ENCODE data around the gene ATP6V0E1. TPM values are rescaled to one million over a fixed set of nuclear protein-coding genes. Genes with fewer than 3 reads are reported as not detected.

ATP6V0E1 gene
- total and polyA plus RNA-seq, 4 donors, result 113 to 502 (median 353) TPM

- Histone ChIP-seq H3K36me3 (ENCODE audit: control insufficient read depth in 4 of 4, insufficient read depth in 4 of 4, low read length in 4 of 4) (peaks cover 0 to 27% (median 15%) of the 10 kb centered on the region in 4 donors), H3K27me3 (ENCODE audit: control insufficient read depth in 3 of 3, insufficient read depth in 3 of 3, low read length in 2 of 3) (no peaks in the 10 kb centered on the region), H3K4me1 (ENCODE audit: control insufficient read depth in 5 of 5, insufficient read depth in 5 of 5, low read length in 5 of 5) (no peaks in the 10 kb centered on the region), H3K4me3 (no peak overlapping the region), H3K9ac (ENCODE audit: insufficient read depth in 1 of 2, low read length in 2 of 2) (no peak overlapping the region), H3K27ac (ENCODE audit: low read depth in 1 of 2, low read length in 1 of 2) (no peak overlapping the region), H3K9me3 (ENCODE audit: control insufficient read depth in 4 of 4, insufficient read depth in 3 of 4, low read length in 3 of 4) (no peaks in the 10 kb centered on the region)
- DNase-seq (no peak), ATAC-seq (ENCODE audit: insufficient read depth, low FRiP score) (no peak)
- TF ChIP-seq CTCF (IDR thresholded peaks at IDR 0.05; ENCODE audit: control extremely low read depth, extremely low read depth), result no peak
- WGBS, 2 donors, result 86 to 93% methylated on average over 3 of the region's 3 CpGs
These were observed 34.1 kb upstream of the ATP6V0E1 start for GRCh38 chr5:172949426-172949825.

- Histone ChIP-seq H3K4me1 (ENCODE audit: control insufficient read depth in 5 of 5, insufficient read depth in 5 of 5, low read length in 5 of 5) (no peaks in the 10 kb centered on the region), H3K4me3 (no peak overlapping the region), H3K27me3 (ENCODE audit: control insufficient read depth in 3 of 3, insufficient read depth in 3 of 3, low read length in 2 of 3) (no peaks in the 10 kb centered on the region), H3K9ac (ENCODE audit: insufficient read depth in 1 of 2, low read length in 2 of 2) (no peak overlapping the region), H3K36me3 (ENCODE audit: control insufficient read depth in 4 of 4, insufficient read depth in 4 of 4, low read length in 4 of 4) (peaks cover 0 to 24% (median 15%) of the 10 kb centered on the region in 4 donors), H3K9me3 (ENCODE audit: control insufficient read depth in 4 of 4, insufficient read depth in 3 of 4, low read length in 3 of 4) (no peaks in the 10 kb centered on the region), H3K27ac (ENCODE audit: low read depth in 1 of 2, low read length in 1 of 2) (no peak overlapping the region)
- DNase-seq (no peak), ATAC-seq (ENCODE audit: insufficient read depth, low FRiP score) (no peak)
- 94 to 95% methylated on average over 12 of the region's 12 CpGs for WGBS, 2 donors
- TF ChIP-seq CTCF (IDR thresholded peaks at IDR 0.05; ENCODE audit: control extremely low read depth, extremely low read depth), result no peak
These were observed 33.2 kb upstream of the ATP6V0E1 start for GRCh38 chr5:172950176-172950965.

GRCh38 chr5:172951371-172952033, 32.1 kb upstream of the ATP6V0E1 start:
- peak overlapping the region in 1 of 2 donors; percentile 23 for H3K27ac ChIP-seq (ENCODE audit: low read depth in 1 of 2, low read length in 1 of 2)
- no peak overlapping the region for H3K9ac ChIP-seq (ENCODE audit: insufficient read depth in 1 of 2, low read length in 2 of 2)
- H3K4me3 ChIP-seq, result no peak overlapping the region
- H3K9me3 ChIP-seq (ENCODE audit: control insufficient read depth in 4 of 4, insufficient read depth in 3 of 4, low read length in 3 of 4), result no peaks in the 10 kb centered on the region
- H3K4me1 ChIP-seq (ENCODE audit: control insufficient read depth in 5 of 5, insufficient read depth in 5 of 5, low read length in 5 of 5), result no peaks in the 10 kb centered on the region
- peaks cover 0 to 17% (median 13%) of the 10 kb centered on the region in 4 donors for H3K36me3 ChIP-seq (ENCODE audit: control insufficient read depth in 4 of 4, insufficient read depth in 4 of 4, low read length in 4 of 4)
- WGBS, 2 donors, result 69 to 72% methylated on average over 11 of the region's 11 CpGs
- no peak for ATAC-seq (ENCODE audit: insufficient read depth, low FRiP score)
- TF ChIP-seq CTCF (IDR thresholded peaks at IDR 0.05; ENCODE audit: control extremely low read depth, extremely low read depth), result no peak
- no peak for DNase-seq
- H3K27me3 ChIP-seq (ENCODE audit: control insufficient read depth in 3 of 3, insufficient read depth in 3 of 3, low read length in 2 of 3), result no peaks in the 10 kb centered on the region
